Astrocyte (in vitro differentiated cells and primary cell): Measurements from ENCODE around the gene SLC35F6.

ENCODE experiments used
- CTCF ChIP-seq: IDR thresholded peaks from 2 replicates; pipeline ENCODE4 v1.5.1; 2011; ENCODE audit warnings: low read depth, mild to moderate bottlenecking, inconsistent platforms, low read length, moderate library complexity; ENCODE audit not compliant: insufficient read depth
- EZH2 ChIP-seq: IDR thresholded peaks from 2 replicates; pipeline ENCODE4 v1.6.1; 2012; ENCODE audit warnings: mild to moderate bottlenecking, low read length, inconsistent platforms; ENCODE audit not compliant: insufficient read depth

GRCh38 chr2:26717362-26717761, 46.7 kb upstream of the SLC35F6 start:
- TF ChIP-seq CTCF = no peak
- no peak for TF ChIP-seq EZH2
